Bronchus fibroblast of lung (primary cell): ENCODE measurements around the gene ZNF782. TPM values are rescaled to one million over a fixed set of nuclear protein-coding genes. Genes with fewer than 3 reads are reported as not detected.

Source experiments
- total RNA-seq: library from RNA; depleted of rRNA; stranded (reverse); fragments of >200 nt; gene quantifications from 2 replicates; pipeline ENCODE4 v1.2.3, GENCODE V29; 2015

ZNF782 gene
- total RNA-seq = 2.2 and 2.5 TPM in 2 replicates

GRCh38 chr9:96853781-96854650 lies at the start of gene ZNF782:
TSS of gene ZNF782 (minus strand) at chr9:96854514. CDS start at chr9:96851961, 2,553 bp downstream.

Other genes with a start within 250 kb of the ZNF782 start
- 5.8 and 12.1 TPM in 2 replicates for gene CDC14B, start 234.7 kb downstream of the ZNF782 start, total RNA-seq
- gene PRXL2C, start 199.2 kb downstream of the ZNF782 start, total RNA-seq = 11.4 and 11.6 TPM in 2 replicates
- gene ZNF510, start 76.4 kb downstream of the ZNF782 start, total RNA-seq = 6.4 and 7.1 TPM in 2 replicates
- not detected in 2 replicates for gene NUTM2G, start 74.3 kb upstream of the ZNF782 start, total RNA-seq
- gene CTSV, start 184.6 kb upstream of the ZNF782 start, total RNA-seq = 0.89 and 1.0 TPM in 2 replicates